ENCODE measurements around the gene FGA. TPM values are rescaled to one million over a fixed set of nuclear protein-coding genes. Genes with fewer than 3 reads are reported as not detected.

FGA gene
- total RNA-seq, 1 experiment from 2014 or later, result 3.9 TPM

DNA sequence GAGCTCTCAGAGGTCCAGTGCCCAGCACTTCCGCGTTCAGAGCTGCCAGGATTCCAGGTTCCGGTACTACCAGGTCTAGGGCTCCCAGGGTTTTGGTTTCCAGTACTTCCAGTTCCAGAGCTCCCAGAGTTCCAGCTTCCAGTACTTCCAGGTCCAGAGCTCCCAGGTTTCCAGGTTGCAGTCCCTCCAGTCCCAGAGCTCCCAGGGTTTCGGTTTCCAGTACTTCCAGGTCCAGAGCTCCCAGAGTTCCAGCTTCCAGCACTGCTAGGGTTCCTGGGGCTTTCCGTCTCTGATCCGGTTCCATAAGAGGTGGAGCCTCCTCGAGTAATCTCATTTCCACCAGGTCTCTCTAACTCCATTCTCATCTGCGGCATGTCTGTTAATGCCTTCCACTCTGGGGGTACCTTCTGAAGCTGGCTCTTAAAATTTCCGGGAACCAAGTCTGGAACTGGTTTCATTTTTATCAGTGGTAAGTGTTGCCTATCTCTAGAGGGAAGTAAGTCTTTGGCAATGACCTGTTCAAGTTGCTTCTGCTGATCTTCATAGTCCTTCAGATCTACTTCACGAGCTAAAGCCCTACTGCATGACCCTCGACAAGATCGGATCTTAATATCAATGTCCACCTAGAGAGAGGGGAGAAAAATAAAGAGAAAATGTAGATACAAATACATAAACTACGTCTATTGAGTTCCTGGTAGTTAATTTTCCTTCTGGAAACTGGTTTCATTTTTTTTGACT is 4.1 kb downstream of the FGA start (continued):
- TF ChIP-seq, protein P1, sequence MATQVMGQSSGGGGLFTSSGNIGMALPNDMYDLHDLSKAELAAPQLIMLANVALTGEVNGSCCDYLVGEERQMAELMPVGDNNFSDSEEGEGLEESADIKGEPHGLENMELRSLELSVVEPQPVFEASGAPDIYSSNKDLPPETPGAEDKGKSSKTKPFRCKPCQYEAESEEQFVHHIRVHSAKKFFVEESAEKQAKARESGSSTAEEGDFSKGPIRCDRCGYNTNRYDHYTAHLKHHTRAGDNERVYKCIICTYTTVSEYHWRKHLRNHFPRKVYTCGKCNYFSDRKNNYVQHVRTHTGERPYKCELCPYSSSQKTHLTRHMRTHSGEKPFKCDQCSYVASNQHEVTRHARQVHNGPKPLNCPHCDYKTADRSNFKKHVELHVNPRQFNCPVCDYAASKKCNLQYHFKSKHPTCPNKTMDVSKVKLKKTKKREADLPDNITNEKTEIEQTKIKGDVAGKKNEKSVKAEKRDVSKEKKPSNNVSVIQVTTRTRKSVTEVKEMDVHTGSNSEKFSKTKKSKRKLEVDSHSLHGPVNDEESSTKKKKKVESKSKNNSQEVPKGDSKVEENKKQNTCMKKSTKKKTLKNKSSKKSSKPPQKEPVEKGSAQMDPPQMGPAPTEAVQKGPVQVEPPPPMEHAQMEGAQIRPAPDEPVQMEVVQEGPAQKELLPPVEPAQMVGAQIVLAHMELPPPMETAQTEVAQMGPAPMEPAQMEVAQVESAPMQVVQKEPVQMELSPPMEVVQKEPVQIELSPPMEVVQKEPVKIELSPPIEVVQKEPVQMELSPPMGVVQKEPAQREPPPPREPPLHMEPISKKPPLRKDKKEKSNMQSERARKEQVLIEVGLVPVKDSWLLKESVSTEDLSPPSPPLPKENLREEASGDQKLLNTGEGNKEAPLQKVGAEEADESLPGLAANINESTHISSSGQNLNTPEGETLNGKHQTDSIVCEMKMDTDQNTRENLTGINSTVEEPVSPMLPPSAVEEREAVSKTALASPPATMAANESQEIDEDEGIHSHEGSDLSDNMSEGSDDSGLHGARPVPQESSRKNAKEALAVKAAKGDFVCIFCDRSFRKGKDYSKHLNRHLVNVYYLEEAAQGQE (IDR thresholded peaks at IDR 0.05; ENCODE audit: low read depth), result no peak

DNA sequence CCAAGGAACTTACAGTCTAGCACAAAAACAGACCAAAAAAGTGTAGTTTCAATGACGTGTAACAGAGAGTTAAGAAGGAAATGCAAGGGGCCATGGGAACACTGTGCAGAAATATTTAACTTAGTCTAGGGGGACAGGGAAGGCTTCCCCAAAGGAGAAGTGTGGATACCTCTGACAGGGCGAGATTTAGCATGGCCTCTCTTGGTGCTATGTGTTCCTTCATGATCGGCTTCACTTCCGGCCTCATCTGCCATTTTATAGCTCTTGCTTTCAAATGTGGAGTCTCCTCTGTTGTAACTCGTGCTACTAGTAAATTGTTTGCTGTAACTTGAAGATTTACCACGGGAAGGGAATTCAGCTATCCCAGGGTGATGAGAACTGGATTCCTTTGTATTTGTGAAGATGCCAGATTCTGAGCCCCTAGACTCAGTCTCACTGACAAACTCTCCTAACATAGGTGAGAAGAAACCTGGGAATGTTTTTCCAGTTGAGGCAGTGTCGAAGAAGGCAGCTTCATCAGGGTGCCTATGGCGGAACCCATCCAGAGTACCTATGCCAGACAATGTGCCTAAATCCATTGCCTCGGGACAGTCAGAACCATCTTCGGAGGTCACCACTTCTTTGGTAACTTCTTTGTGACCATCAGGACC is 5.0 kb downstream of the FGA start:
- no peak overlapping the region for H3K4me3 ChIP-seq (replicated peaks in 1 of 2; ENCODE audit: low read depth in 1 of 2, low read length in 2 of 2)
- BruUV-seq (replicated peaks), result no TSS peak
- H3K36me3 ChIP-seq (ENCODE audit: control insufficient read depth in 1 of 2, insufficient read depth in 2 of 2, low read length in 2 of 2), result no peaks in the 10 kb centered on the region
- H3K9me3 ChIP-seq (ENCODE audit: control insufficient read depth in 1 of 2, insufficient read depth in 1 of 2, low read depth in 1 of 2, low read length in 2 of 2), result no peaks in the 10 kb centered on the region
- POLR2A ChIA-PET, result no interaction called here
- H3K9ac ChIP-seq (ENCODE audit: low read length), result no peak overlapping the region
- H2AFZ ChIP-seq (ENCODE audit: low read depth, low read length, poor library complexity, severe bottlenecking), result no peak overlapping the region
- no peak overlapping the region for H3K4me2 ChIP-seq (ENCODE audit: low read length)
- no peak for ATAC-seq
- no peaks in the 10 kb centered on the region for H4K20me1 ChIP-seq (ENCODE audit: insufficient read depth)
- H3K4me1 ChIP-seq (ENCODE audit: control insufficient read depth in 1 of 2, insufficient read depth in 2 of 2, low read length in 2 of 2), result no peaks in the 10 kb centered on the region
- TF ChIP-seq ELF1 (IDR thresholded peaks at IDR 0.05; ENCODE audit: borderline replicate concordance, low read depth), result no peak
- TF ChIP-seq POLR2AphosphoS5 (IDR thresholded peaks at IDR 0.05; ENCODE audit: low read depth, low read length), result no peak
- no peak for TF ChIP-seq CBX3 (IDR thresholded peaks at IDR 0.05; ENCODE audit: low read depth)
- RAD21 ChIA-PET (ENCODE audit: low non-redundant PET in 1 of 2, low total read pairs in 2 of 2, uncharacterized antibody in 2 of 2, unreplicated experiment in 2 of 2), result no interaction called here
- intact Hi-C loops (cut with micrococcal nuclease), result no loop called here
- no peaks in the 10 kb centered on the region for H3K27me3 ChIP-seq (ENCODE audit: insufficient read depth, low read length)
- CTCF ChIA-PET, result no interaction called here
- no peak for DNase-seq (ENCODE audit: low read depth, low spot score)
- no peak overlapping the region for H3K27ac ChIP-seq (ENCODE audit: low read depth, low read length)
- no peaks in the 10 kb centered on the region for H3K9me2 ChIP-seq (ENCODE audit: insufficient read depth)
- H3K79me2 ChIP-seq (ENCODE audit: insufficient read depth, low read length), result no peaks in the 10 kb centered on the region
